ENCODE results near the gene BIN1.

- TF ChIP-seq CTCF (IDR thresholded peaks at IDR 0.05 in 4 of 5, conservative IDR thresholded peaks at IDR 0.05 in 1 of 5) (no peak), POLR2A (IDR thresholded peaks at IDR 0.05) (no peak)
Measured at GRCh38 chr2:127012215-127012614, 94.7 kb downstream of the BIN1 start.

Measured in gastrocnemius medialis (tissue), 4 donors.